Calu3 (cell line): ENCODE measurements around the gene ENPP6. TPM values are rescaled to one million over a fixed set of nuclear protein-coding genes. Genes with fewer than 3 reads are reported as not detected.

Experiments
- BruUV-seq: library from RNA; stranded (reverse); fragments of 400-500 nt; replicated peaks from 2 replicates; lab custom pipeline; 2021; lab: Mats Ljungman, UMichigan
- CTCF ChIA-PET: fragments of 300-600 bp; sonication (Branson Sonifier 250); formaldehyde crosslinking; loops from one replicate; lab custom pipeline; 2022; ENCODE audit warnings: antibody characterized with exemption; lab: Charles Lee
- DNase-seq: peaks from one replicate; pipeline ENCODE4 v3.0.0; 2022
- H3K27ac Mint-ChIP-seq: one replicate; pipeline ENCODE4 v1.8.0; 2022; ENCODE audit warnings: mixed read lengths; ENCODE audit not compliant: unreplicated experiment
- H3K27me3 Mint-ChIP-seq: one replicate; pipeline ENCODE4 v1.8.0; 2022; ENCODE audit warnings: mixed read lengths; ENCODE audit not compliant: unreplicated experiment
- H3K36me3 Mint-ChIP-seq: one replicate; pipeline ENCODE4 v1.8.0; 2022; ENCODE audit warnings: mild to moderate bottlenecking, moderate library complexity, mixed read lengths; ENCODE audit not compliant: insufficient read depth, unreplicated experiment
- H3K4me1 Mint-ChIP-seq: one replicate; pipeline ENCODE4 v1.8.0; 2022; ENCODE audit warnings: mild to moderate bottlenecking, low read depth, mixed read lengths; ENCODE audit not compliant: unreplicated experiment
- H3K4me3 Mint-ChIP-seq: one replicate; pipeline ENCODE4 v1.8.0; 2022; ENCODE audit warnings: mild to moderate bottlenecking, low read depth, moderate library complexity, mixed read lengths; ENCODE audit not compliant: unreplicated experiment
- H3K9me3 Mint-ChIP-seq: one replicate; pipeline ENCODE4 v1.8.0; 2022; ENCODE audit warnings: low read depth, mixed read lengths; ENCODE audit not compliant: unreplicated experiment
- CTCF ChIP-seq: fragments of 200-600 bp; IDR thresholded peaks from one replicate; pipeline ENCODE4 v1.8.0; 2022; ENCODE audit warnings: antibody characterized with exemption; ENCODE audit not compliant: unreplicated experiment
- intact Hi-C: fragments of 100-400 bp; cut with micrococcal nuclease; formaldehyde crosslinking; loops from one replicate; pipeline ENCODE4 v1.10.0; 2022; ENCODE audit not compliant: unreplicated experiment
- total RNA-seq: library from RNA; stranded (reverse); gene quantifications from 2 replicates; pipeline ENCODE4 v1.2.3, GENCODE V29; 2022

Gene ENPP6
- total RNA-seq, 1 experiment from 2014 or later, result not detected

GRCh38 chr4:184168406-184169019, 49.2 kb downstream of the ENPP6 start:
- Mint-ChIP-seq H3K4me1 (no peaks in the 10 kb centered on the region), H3K27me3 (peaks cover 32% of the 10 kb centered on the region), H3K9me3 (no peaks in the 10 kb centered on the region), H3K4me3 (peak overlapping the region; percentile 30), H3K36me3 (no peaks in the 10 kb centered on the region), H3K27ac (no peak overlapping the region)
- peak; percentile 78 for TF ChIP-seq CTCF
- peak; percentile 78 for DNase-seq
- CTCF ChIA-PET, result interaction anchor here (0.6 kb wide), 1 partner anchor 38 kb away, joined by 3 read pairs; no protein-coding TSS in a partner anchor
- BruUV-seq, result no TSS peak
- intact Hi-C loops, result no loop called here

DNA sequence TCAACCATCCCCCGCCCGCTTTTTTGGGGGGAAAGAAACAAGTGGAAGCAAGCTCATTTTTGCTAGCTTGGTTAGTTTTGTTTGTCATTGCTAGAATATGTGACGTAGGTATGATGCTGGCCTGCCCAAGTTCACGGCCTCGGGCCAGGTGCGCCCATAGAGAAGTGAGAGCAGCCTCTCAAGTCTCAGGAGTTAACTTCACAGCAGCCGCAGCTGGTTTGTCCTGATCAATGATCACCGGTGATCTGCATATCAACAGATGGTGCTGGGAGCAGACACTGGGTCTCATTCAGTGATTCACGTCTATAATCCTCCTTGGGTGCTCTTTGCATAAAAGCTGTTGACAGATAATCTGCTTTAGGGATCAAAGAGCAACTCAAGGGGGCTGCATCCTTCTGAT, 50.1 kb downstream of the ENPP6 start:
- CTCF ChIA-PET, result interaction anchor here (0.6 kb wide), 1 partner anchor 829 kb away, joined by 5 read pairs; no protein-coding TSS in a partner anchor
- Mint-ChIP-seq H3K4me3 (no peak overlapping the region), H3K9me3 (no peaks in the 10 kb centered on the region), H3K27me3 (peaks cover 26% of the 10 kb centered on the region), H3K27ac (no peak overlapping the region), H3K4me1 (no peaks in the 10 kb centered on the region), H3K36me3 (no peaks in the 10 kb centered on the region)
- DNase-seq, result no peak
- no TSS peak for BruUV-seq
- intact Hi-C loops, result no loop called here
- no peak for TF ChIP-seq CTCF

GRCh38 chr4:184166736-184167135, 50.9 kb downstream of the ENPP6 start:
- no TSS peak for BruUV-seq
- Mint-ChIP-seq H3K4me3 (no peak overlapping the region), H3K27me3 (peaks cover 26% of the 10 kb centered on the region), H3K4me1 (no peaks in the 10 kb centered on the region), H3K36me3 (no peaks in the 10 kb centered on the region), H3K27ac (no peak overlapping the region), H3K9me3 (no peaks in the 10 kb centered on the region)
- TF ChIP-seq CTCF, result no peak
- CTCF ChIA-PET, result no interaction called here
- DNase-seq, result no peak
- intact Hi-C loops, result no loop called here

GRCh38 chr4:184165291-184165690, 52.4 kb downstream of the ENPP6 start:
- BruUV-seq, result no TSS peak

More at GRCh38 chr4:184165291-184165690, 52.4 kb downstream of the ENPP6 start:
- CTCF ChIA-PET, result no interaction called here
- no peak for DNase-seq
- intact Hi-C loops, result no loop called here
- no peak for TF ChIP-seq CTCF
- no peaks in the 10 kb centered on the region for H3K4me1 Mint-ChIP-seq
- H3K27ac Mint-ChIP-seq, result no peak overlapping the region
- peaks cover 26% of the 10 kb centered on the region for H3K27me3 Mint-ChIP-seq
- H3K36me3 Mint-ChIP-seq, result no peaks in the 10 kb centered on the region
- H3K9me3 Mint-ChIP-seq, result no peaks in the 10 kb centered on the region
- no peak overlapping the region for H3K4me3 Mint-ChIP-seq
